ENCODE results near the gene RNF4. TPM values are rescaled to one million over a fixed set of nuclear protein-coding genes. Genes with fewer than 3 reads are reported as not detected.

RNF4 gene
- total RNA-seq, 1 experiment from 2014 or later, result 92.0 TPM

GRCh38 chr4:2469192-2469984 is 482 bp downstream of the RNF4 start:
- Mint-ChIP-seq H3K36me3 (ENCODE audit: insufficient read depth in 1 of 3, low read depth in 3 of 3) (peaks cover 38 to 50% (median 47%) of the 10 kb centered on the region in 3 experiments), H3K9me3 (no peaks in the 10 kb centered on the region), H3K27me3 (ENCODE audit: low read depth) (peaks cover 8% of the 10 kb centered on the region), H3K27ac (peak overlapping the region; percentile 84 to 99 (median 95); a peak in 6 of 7 replicates), H3K4me3 (peak overlapping the region; percentile 95 to 98), H3K4me1 (peaks cover 26 to 28% of the 10 kb centered on the region in 2 experiments)
- Histone ChIP-seq H3K23me2 (ENCODE audit: insufficient read length, low read depth, low read length, poor library complexity, severe bottlenecking) (peaks cover 15% of the 10 kb centered on the region), H3K56ac (ENCODE audit: insufficient read length, low read depth, low read length) (no peak overlapping the region), H4K8ac (replicated peaks; ENCODE audit: insufficient read length, low read depth, low read length) (no peak overlapping the region), H3K4ac (ENCODE audit: low read depth, low read length) (no peak overlapping the region; the same call in 1 of the 2 replicates), H3K4me1 (ENCODE audit: insufficient read depth, low read length) (peaks cover 2% of the 10 kb centered on the region; the same call in 1 of the 2 replicates), H2BK120ac (ENCODE audit: low read depth, low read length, poor library complexity, severe bottlenecking) (no peak overlapping the region), H2AFZ (ENCODE audit: low read length) (no peak overlapping the region), H2BK20ac (ENCODE audit: low read depth, low read length, poor library complexity, severe bottlenecking) (no peak overlapping the region), H3T11ph (ENCODE audit: low read length) (no peak overlapping the region), H3K4me2 (ENCODE audit: insufficient read depth, insufficient read length, low read length) (peak overlapping the region; percentile 99), H3K79me2 (ENCODE audit: insufficient read depth, low read length) (peaks cover 49% of the 10 kb centered on the region), H3K79me1 (ENCODE audit: insufficient read depth, low read depth, low read length, poor library complexity, severe bottlenecking) (peaks cover 3% of the 10 kb centered on the region), H3K18ac (ENCODE audit: insufficient read length, low read depth, low read length) (peak overlapping the region; percentile 59), H3K27ac (ENCODE audit: insufficient read length, low read depth, low read length) (no peak overlapping the region), H2BK5ac (ENCODE audit: insufficient read length, low read length) (no peak overlapping the region), H3K9me3 (ENCODE audit: control insufficient read depth, low read depth, low read length) (no peaks in the 10 kb centered on the region), H4K91ac (ENCODE audit: insufficient read length, low read depth, low read length) (no peak overlapping the region), H3K27me3 (ENCODE audit: insufficient read depth, low read length) (no peaks in the 10 kb centered on the region), H2AK5ac (ENCODE audit: insufficient read length, low read length) (no peak overlapping the region), H4K20me1 (ENCODE audit: control insufficient read depth, insufficient read depth, insufficient read length) (no peaks in the 10 kb centered on the region), H2BK12ac (ENCODE audit: insufficient read length, low read depth, low read length) (no peak overlapping the region), H3K23ac (ENCODE audit: insufficient read length, low read depth, low read length) (no peak overlapping the region), H4K5ac (ENCODE audit: insufficient read length, low read depth, low read length) (no peak overlapping the region), H3K9ac (ENCODE audit: extremely low read depth, insufficient read length, low read length) (peak overlapping the region; percentile 89), H3K14ac (ENCODE audit: insufficient read depth, low read length) (peak overlapping the region; percentile 77), H2BK15ac (ENCODE audit: low read depth, low read length) (no peak overlapping the region)
- TF ChIP-seq CTCF (conservative IDR thresholded peaks at IDR 0.05), result no peak
- DNase-seq, result peak; percentile 54
- WGBS (ENCODE audit: extremely low coverage, insufficient read length, low lambda C conversion rate), result no CpG with 5 or more reads among the region's 78 CpGs
